ENCODE data around the gene FLCN.

Gene FLCN

GRCh38 chr17:17223736-17224135 is 13.2 kb downstream of the FLCN start:
- DNase-seq = no peak
- Histone ChIP-seq H3K27ac (ENCODE audit: low read length, poor library complexity, severe bottlenecking) (no peak overlapping the region), H2AK5ac (ENCODE audit: low read length, severe bottlenecking) (no peak overlapping the region), H3K4me1 (ENCODE audit: control insufficient read depth, insufficient read depth, low read depth, low read length) (peaks cover 4% of the 10 kb centered on the region), H4K91ac (ENCODE audit: low read length) (no peak overlapping the region), H3K36me3 (ENCODE audit: control insufficient read depth in 1 of 2, insufficient read depth in 2 of 2, low read depth in 1 of 2, low read length in 2 of 2) (peaks cover 94 to 96% of the 10 kb centered on the region in 2 experiments), H3K18ac (ENCODE audit: low read depth in 1 of 2, low read length in 2 of 2) (no peak overlapping the region), H2BK5ac (ENCODE audit: low read depth, low read length, poor library complexity, severe bottlenecking) (no peak overlapping the region), H3K4ac (ENCODE audit: low read depth in 1 of 2, low read length in 2 of 2) (no peak overlapping the region), H3K4me2 (ENCODE audit: low read length, poor library complexity, severe bottlenecking) (no peak overlapping the region), H2BK120ac (ENCODE audit: low read depth, low read length) (no peak overlapping the region), H2BK12ac (ENCODE audit: low read length in 2 of 2) (no peak overlapping the region), H2AFZ (ENCODE audit: low read depth, low read length) (no peak overlapping the region), H2BK15ac (ENCODE audit: low read depth, poor library complexity, severe bottlenecking) (no peak overlapping the region), H3K9me3 (ENCODE audit: control insufficient read depth, low read length) (no peaks in the 10 kb centered on the region), H3K4me3 (ENCODE audit: insufficient read depth in 1 of 2, low read depth in 1 of 2, low read length in 2 of 2) (no peak overlapping the region), H4K8ac (ENCODE audit: low read length) (no peak overlapping the region), H3K14ac (ENCODE audit: low read length in 2 of 2) (no peak overlapping the region), H3K9ac (ENCODE audit: low read length) (no peak overlapping the region), H3K79me1 (replicated peaks; ENCODE audit: low read length, poor library complexity, severe bottlenecking) (peaks cover 57% of the 10 kb centered on the region), H3K27me3 (ENCODE audit: control insufficient read depth in 1 of 2, insufficient read depth in 1 of 2, low read length in 2 of 2) (no peaks in the 10 kb centered on the region), H3K23ac (ENCODE audit: low read length in 2 of 2) (no peak overlapping the region)
- 97% methylated on average over 16 of the region's 16 CpGs for WGBS

DNA sequence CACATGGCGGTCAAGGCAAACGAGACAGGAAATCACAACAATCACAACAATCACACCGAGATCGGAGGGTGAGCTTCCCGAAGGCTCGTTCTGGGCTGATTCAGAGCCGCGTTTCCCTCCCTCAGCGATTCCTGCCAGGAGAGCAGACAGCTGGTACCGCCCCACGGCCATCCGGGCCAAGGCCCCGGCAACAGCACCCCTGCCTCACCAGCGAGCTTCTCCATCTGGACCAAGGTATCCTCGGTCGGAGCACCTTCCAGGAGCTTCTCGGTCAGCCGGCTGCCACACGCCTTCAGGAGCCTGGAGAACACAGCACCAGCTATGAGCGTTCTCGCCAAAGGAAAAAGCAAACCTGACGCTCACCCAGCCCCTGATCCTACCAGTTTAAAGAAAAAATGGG is 15.6 kb downstream of the FLCN start:
- 98% methylated on average over 20 of the region's 22 CpGs for WGBS
- H2AK5ac ChIP-seq (ENCODE audit: low read length, severe bottlenecking) = no peak overlapping the region
- peaks cover 57% of the 10 kb centered on the region for H3K79me1 ChIP-seq (replicated peaks; ENCODE audit: low read length, poor library complexity, severe bottlenecking)
- no peak overlapping the region for H2AFZ ChIP-seq (ENCODE audit: low read depth, low read length)
- no peak overlapping the region for H2BK5ac ChIP-seq (ENCODE audit: low read depth, low read length, poor library complexity, severe bottlenecking)
- H3K14ac ChIP-seq (ENCODE audit: low read length in 2 of 2) = no peak overlapping the region
- H3K27ac ChIP-seq (ENCODE audit: low read length, poor library complexity, severe bottlenecking) = no peak overlapping the region
- no peaks in the 10 kb centered on the region for H3K27me3 ChIP-seq (ENCODE audit: control insufficient read depth in 1 of 2, insufficient read depth in 1 of 2, low read length in 2 of 2)
- peaks cover 2% of the 10 kb centered on the region for H3K4me1 ChIP-seq (ENCODE audit: control insufficient read depth, insufficient read depth, low read depth, low read length)
- no peak overlapping the region for H3K4me3 ChIP-seq (ENCODE audit: insufficient read depth in 1 of 2, low read depth in 1 of 2, low read length in 2 of 2)
- DNase-seq = no peak
- no peak overlapping the region for H3K9ac ChIP-seq (ENCODE audit: low read length)
- peaks cover 92 to 96% of the 10 kb centered on the region in 2 experiments for H3K36me3 ChIP-seq (ENCODE audit: control insufficient read depth in 1 of 2, insufficient read depth in 2 of 2, low read depth in 1 of 2, low read length in 2 of 2)
- no peak overlapping the region for H2BK120ac ChIP-seq (ENCODE audit: low read depth, low read length)
- H3K4me2 ChIP-seq (ENCODE audit: low read length, poor library complexity, severe bottlenecking) = no peak overlapping the region
- H2BK12ac ChIP-seq (ENCODE audit: low read length in 2 of 2) = no peak overlapping the region
- no peak overlapping the region for H3K23ac ChIP-seq (ENCODE audit: low read length in 2 of 2)
- no peak overlapping the region for H4K91ac ChIP-seq (ENCODE audit: low read length)
- H4K8ac ChIP-seq (ENCODE audit: low read length) = no peak overlapping the region
- H2BK15ac ChIP-seq (ENCODE audit: low read depth, poor library complexity, severe bottlenecking) = no peak overlapping the region
- no peaks in the 10 kb centered on the region for H3K9me3 ChIP-seq (ENCODE audit: control insufficient read depth, low read length)
- no peak overlapping the region for H3K18ac ChIP-seq (ENCODE audit: low read depth in 1 of 2, low read length in 2 of 2)
- H3K4ac ChIP-seq (ENCODE audit: low read depth in 1 of 2, low read length in 2 of 2) = no peak overlapping the region

DNA sequence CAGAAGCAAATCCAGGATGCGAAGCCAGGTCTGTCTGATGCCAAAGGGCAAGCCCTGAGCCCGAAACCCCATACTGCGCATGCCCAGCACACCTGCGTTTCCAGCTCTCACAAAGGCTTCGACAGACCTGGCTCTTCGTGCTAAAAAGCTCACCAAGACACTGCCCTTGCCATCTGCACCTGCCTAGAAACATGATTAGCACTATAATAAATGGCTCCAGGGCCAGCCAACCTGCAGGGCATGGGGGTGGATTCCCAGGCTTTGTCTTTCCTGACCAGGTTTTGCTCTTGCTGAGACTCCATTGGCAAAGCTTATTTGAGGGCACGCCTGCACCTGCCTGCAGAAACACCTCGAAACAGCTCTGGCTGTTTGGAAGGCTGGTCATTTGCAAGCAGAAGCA is 16.4 kb downstream of the FLCN start:
- Histone ChIP-seq H2BK15ac (ENCODE audit: low read depth, poor library complexity, severe bottlenecking) (no peak overlapping the region), H2AK5ac (ENCODE audit: low read length, severe bottlenecking) (no peak overlapping the region), H3K14ac (ENCODE audit: low read length in 2 of 2) (no peak overlapping the region), H4K91ac (ENCODE audit: low read length) (no peak overlapping the region), H3K4me3 (ENCODE audit: insufficient read depth in 1 of 2, low read depth in 1 of 2, low read length in 2 of 2) (no peak overlapping the region), H2BK120ac (ENCODE audit: low read depth, low read length) (no peak overlapping the region), H4K8ac (ENCODE audit: low read length) (no peak overlapping the region), H3K27ac (ENCODE audit: low read length, poor library complexity, severe bottlenecking) (no peak overlapping the region), H3K9ac (ENCODE audit: low read length) (no peak overlapping the region), H2AFZ (ENCODE audit: low read depth, low read length) (no peak overlapping the region), H3K9me3 (ENCODE audit: control insufficient read depth, low read length) (no peaks in the 10 kb centered on the region), H2BK12ac (ENCODE audit: low read length in 2 of 2) (no peak overlapping the region), H3K18ac (ENCODE audit: low read depth in 1 of 2, low read length in 2 of 2) (no peak overlapping the region), H3K36me3 (ENCODE audit: control insufficient read depth in 1 of 2, insufficient read depth in 2 of 2, low read depth in 1 of 2, low read length in 2 of 2) (peaks cover 94 to 96% of the 10 kb centered on the region in 2 experiments), H3K4ac (ENCODE audit: low read depth in 1 of 2, low read length in 2 of 2) (no peak overlapping the region), H3K23ac (ENCODE audit: low read length in 2 of 2) (no peak overlapping the region), H3K79me1 (replicated peaks; ENCODE audit: low read length, poor library complexity, severe bottlenecking) (peaks cover 55% of the 10 kb centered on the region), H2BK5ac (ENCODE audit: low read depth, low read length, poor library complexity, severe bottlenecking) (no peak overlapping the region), H3K4me2 (ENCODE audit: low read length, poor library complexity, severe bottlenecking) (no peak overlapping the region), H3K27me3 (ENCODE audit: control insufficient read depth in 1 of 2, insufficient read depth in 1 of 2, low read length in 2 of 2) (no peaks in the 10 kb centered on the region), H3K4me1 (ENCODE audit: control insufficient read depth, insufficient read depth, low read depth, low read length) (peaks cover 2% of the 10 kb centered on the region)
- no peak for DNase-seq
- 92% methylated on average over 8 of the region's 8 CpGs for WGBS

DNA sequence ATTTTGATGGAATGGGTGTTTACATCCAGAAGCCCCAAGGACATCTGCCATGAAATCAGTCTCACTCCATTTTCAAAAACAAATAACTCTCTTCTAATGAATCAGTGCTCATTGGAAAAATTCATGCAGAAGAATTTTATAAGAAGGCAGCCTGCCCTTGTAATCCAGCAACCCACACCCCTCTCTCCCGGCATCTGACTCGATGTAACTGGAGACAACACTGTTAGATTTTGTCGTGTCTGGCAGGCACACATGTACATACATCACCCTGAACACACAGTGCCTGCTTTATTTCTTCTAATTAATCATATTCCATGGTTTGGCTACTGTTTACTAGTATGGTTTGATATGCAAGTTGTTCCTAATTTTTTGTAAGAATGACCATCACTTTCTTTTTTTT is 19.0 kb downstream of the FLCN start:
- 95% methylated on average over 3 of the region's 3 CpGs for WGBS
- H3K9me3 ChIP-seq (ENCODE audit: control insufficient read depth, low read length) = no peaks in the 10 kb centered on the region
- H3K36me3 ChIP-seq (ENCODE audit: control insufficient read depth in 1 of 2, insufficient read depth in 2 of 2, low read depth in 1 of 2, low read length in 2 of 2) = peaks cover 88 to 94% of the 10 kb centered on the region in 2 experiments
- H2BK12ac ChIP-seq (ENCODE audit: low read length in 2 of 2) = no peak overlapping the region
- peaks cover 55% of the 10 kb centered on the region for H3K79me1 ChIP-seq (replicated peaks; ENCODE audit: low read length, poor library complexity, severe bottlenecking)
- no peaks in the 10 kb centered on the region for H3K27me3 ChIP-seq (ENCODE audit: control insufficient read depth in 1 of 2, insufficient read depth in 1 of 2, low read length in 2 of 2)
- H3K18ac ChIP-seq (ENCODE audit: low read depth in 1 of 2, low read length in 2 of 2) = no peak overlapping the region
- H3K4ac ChIP-seq (ENCODE audit: low read depth in 1 of 2, low read length in 2 of 2) = no peak overlapping the region
- H2BK15ac ChIP-seq (ENCODE audit: low read depth, poor library complexity, severe bottlenecking) = no peak overlapping the region
- H2BK120ac ChIP-seq (ENCODE audit: low read depth, low read length) = no peak overlapping the region
- no peak overlapping the region for H3K27ac ChIP-seq (ENCODE audit: low read length, poor library complexity, severe bottlenecking)
- H3K4me3 ChIP-seq (ENCODE audit: insufficient read depth in 1 of 2, low read depth in 1 of 2, low read length in 2 of 2) = no peak overlapping the region
- no peak overlapping the region for H4K91ac ChIP-seq (ENCODE audit: low read length)
- no peak overlapping the region for H3K4me2 ChIP-seq (ENCODE audit: low read length, poor library complexity, severe bottlenecking)
- no peak overlapping the region for H3K9ac ChIP-seq (ENCODE audit: low read length)
- H4K8ac ChIP-seq (ENCODE audit: low read length) = no peak overlapping the region
- H3K23ac ChIP-seq (ENCODE audit: low read length in 2 of 2) = no peak overlapping the region
- no peak overlapping the region for H2AK5ac ChIP-seq (ENCODE audit: low read length, severe bottlenecking)
- H3K14ac ChIP-seq (ENCODE audit: low read length in 2 of 2) = no peak overlapping the region
- no peak overlapping the region for H2BK5ac ChIP-seq (ENCODE audit: low read depth, low read length, poor library complexity, severe bottlenecking)
- H3K4me1 ChIP-seq (ENCODE audit: control insufficient read depth, insufficient read depth, low read depth, low read length) = peaks cover 2% of the 10 kb centered on the region
- DNase-seq = no peak
- H2AFZ ChIP-seq (ENCODE audit: low read depth, low read length) = no peak overlapping the region
